Fibroblast of lung (primary cell): ENCODE measurements around the gene MST1R. TPM values are rescaled to one million over a fixed set of nuclear protein-coding genes. Genes with fewer than 3 reads are reported as not detected.

Experiments used
- DNase-seq, 2 donors: peaks; one replicate each; pipeline versions ENCODE4 v3.0.0 to v3.0.0-alpha.2; 2010; ENCODE audit warnings: low read depth in 2 of 2
- H2AFZ ChIP-seq: 2 replicates; pipeline ENCODE4 v1.5.1; 2012; ENCODE audit warnings: low read length, control low read depth, inconsistent platforms
- H3K27ac ChIP-seq: 2 replicates; pipeline ENCODE4 v1.5.1; 2011; ENCODE audit warnings: low read length, control low read depth; ENCODE audit not compliant: insufficient read depth
- H3K27me3 ChIP-seq: 2 replicates; pipeline ENCODE4 v1.5.1; 2011; ENCODE audit warnings: mild to moderate bottlenecking, low read length; ENCODE audit not compliant: control insufficient read depth, insufficient read depth
- H3K36me3 ChIP-seq: 2 replicates; pipeline ENCODE4 v1.5.1; 2011; ENCODE audit warnings: low read length; ENCODE audit not compliant: control insufficient read depth, insufficient read depth
- H3K4me1 ChIP-seq: 2 replicates; pipeline ENCODE4 v1.5.1; 2011; ENCODE audit warnings: low read length; ENCODE audit not compliant: control insufficient read depth, insufficient read depth; ENCODE audit errors: extremely low read depth
- H3K4me2 ChIP-seq: 2 replicates; pipeline ENCODE4 v1.5.1; 2011; ENCODE audit warnings: low read length, control low read depth; ENCODE audit not compliant: insufficient read depth; ENCODE audit errors: extremely low read depth
- H3K4me3 ChIP-seq, 4 experiments: fragments of 200-600 bp in 1 of 4; sonication (generic) in 1 of 4; replicated peaks in 1 of 4; 2 replicates each; pipeline ENCODE4 v1.5.1; 2011 to 2016; ENCODE audit warnings: low read length in 4 of 4, low read depth in 3 of 4, mild to moderate bottlenecking in 3 of 4, control low read depth in 2 of 4, inconsistent platforms in 1 of 4, mixed read lengths in 1 of 4; ENCODE audit not compliant: insufficient read depth in 1 of 4; ENCODE audit errors: control extremely low read depth in 1 of 4
- H3K79me2 ChIP-seq: 2 replicates; pipeline ENCODE4 v1.5.1; 2012; ENCODE audit warnings: mild to moderate bottlenecking, low read length, inconsistent platforms; ENCODE audit not compliant: control insufficient read depth, insufficient read depth
- H3K9ac ChIP-seq: 2 replicates; pipeline ENCODE4 v1.5.1; 2011; ENCODE audit warnings: mild to moderate bottlenecking, low read length, control low read depth; ENCODE audit not compliant: insufficient read depth
- H3K9me3 ChIP-seq: 2 replicates; pipeline ENCODE4 v1.5.1; 2012; ENCODE audit warnings: low read depth, low read length; ENCODE audit not compliant: control insufficient read depth, insufficient read depth
- H4K20me1 ChIP-seq: 2 replicates; pipeline ENCODE4 v1.5.1; 2011; ENCODE audit warnings: low read length; ENCODE audit not compliant: control insufficient read depth, insufficient read depth; ENCODE audit errors: extremely low read depth
- CTCF ChIP-seq, 2 donors: IDR thresholded peaks in 1 of 2; conservative IDR thresholded peaks in 1 of 2; 1 replicate in 1 of 2; 2 replicates in 1 of 2; pipeline ENCODE4 v1.5.1; 2011 to 2012; ENCODE audit warnings: low read length in 2 of 2, control low read depth in 1 of 2, inconsistent platforms in 1 of 2, low read depth in 1 of 2, mild to moderate bottlenecking in 1 of 2
- EZH2 ChIP-seq: IDR thresholded peaks from 2 replicates; pipeline ENCODE4 v1.5.1; 2012; ENCODE audit warnings: low read length, control low read depth, mild to moderate bottlenecking; ENCODE audit errors: missing control alignments
- polyA plus RNA-seq, 2 donors: library from polyadenylated mRNA; depleted of rRNA in 1 of 2; stranded (reverse) in 1 of 2; unstranded in 1 of 2; fragments of >200 nt; gene quantifications; 2 replicates each; pipeline ENCODE4 v1.2.1, GENCODE V29; 2011 to 2012; ENCODE audit warnings: missing spikeins in 1 of 2
- total RNA-seq: library from RNA; depleted of rRNA; stranded (reverse); fragments of >200 nt; gene quantifications from 2 replicates; pipeline ENCODE4 v1.2.1, GENCODE V29; 2014

The MST1R gene
- total and polyA plus RNA-seq, 2 donors (not counting 1 experiment from before 2014, with no cell fraction given), result 0.52 to 3.0 TPM

DNA sequence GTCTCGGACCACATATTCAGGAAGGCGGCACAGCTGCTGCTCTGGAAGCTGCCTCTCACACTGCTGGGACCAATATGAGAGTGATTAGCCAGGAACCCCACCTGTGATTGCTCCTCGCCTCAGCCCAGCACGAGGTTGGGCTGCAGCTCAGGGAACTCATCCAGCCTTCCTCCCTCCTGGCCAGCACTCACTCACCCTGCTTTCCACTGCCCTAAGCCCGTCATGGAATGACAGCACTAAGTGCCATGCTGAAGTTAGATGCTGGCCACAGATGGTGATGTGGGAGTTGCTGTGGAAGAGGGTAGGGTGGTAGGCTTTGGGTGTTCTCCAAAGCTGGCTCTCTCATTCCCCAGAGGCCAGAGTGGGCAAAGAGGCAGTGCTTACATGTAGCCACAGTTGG lies 7.3 kb downstream of the MST1R start:
- no peak for TF ChIP-seq CTCF (conservative IDR thresholded peaks at IDR 0.05 in 1 of 2, IDR thresholded peaks at IDR 0.05 in 1 of 2; ENCODE audit: low read depth in 1 of 2, low read length in 2 of 2)
- no peak for TF ChIP-seq EZH2
- Histone ChIP-seq H3K27me3 (no peaks in the 10 kb centered on the region), H3K4me3 (no peak overlapping the region), H4K20me1 (no peaks in the 10 kb centered on the region), H3K4me2 (no peak overlapping the region), H3K36me3 (no peaks in the 10 kb centered on the region), H2AFZ (no peak overlapping the region), H3K9me3 (no peaks in the 10 kb centered on the region), H3K27ac (no peak overlapping the region), H3K9ac (no peak overlapping the region), H3K79me2 (no peaks in the 10 kb centered on the region), H3K4me1 (peaks cover 5% of the 10 kb centered on the region)
- DNase-seq, result no peak

GRCh38 chr3:49895791-49896190 lies 7.9 kb downstream of the MST1R start:
- DNase-seq, result no peak
- Histone ChIP-seq H3K4me1 (peaks cover under 1% of the 10 kb centered on the region), H2AFZ (no peak overlapping the region), H3K27ac (no peak overlapping the region), H3K27me3 (no peaks in the 10 kb centered on the region), H4K20me1 (no peaks in the 10 kb centered on the region), H3K4me3 (no peak overlapping the region), H3K36me3 (no peaks in the 10 kb centered on the region), H3K79me2 (no peaks in the 10 kb centered on the region), H3K9ac (no peak overlapping the region), H3K9me3 (no peaks in the 10 kb centered on the region), H3K4me2 (no peak overlapping the region)
- no peak for TF ChIP-seq CTCF (conservative IDR thresholded peaks at IDR 0.05 in 1 of 2, IDR thresholded peaks at IDR 0.05 in 1 of 2; ENCODE audit: low read depth in 1 of 2, low read length in 2 of 2)
- TF ChIP-seq EZH2, result no peak

DNA sequence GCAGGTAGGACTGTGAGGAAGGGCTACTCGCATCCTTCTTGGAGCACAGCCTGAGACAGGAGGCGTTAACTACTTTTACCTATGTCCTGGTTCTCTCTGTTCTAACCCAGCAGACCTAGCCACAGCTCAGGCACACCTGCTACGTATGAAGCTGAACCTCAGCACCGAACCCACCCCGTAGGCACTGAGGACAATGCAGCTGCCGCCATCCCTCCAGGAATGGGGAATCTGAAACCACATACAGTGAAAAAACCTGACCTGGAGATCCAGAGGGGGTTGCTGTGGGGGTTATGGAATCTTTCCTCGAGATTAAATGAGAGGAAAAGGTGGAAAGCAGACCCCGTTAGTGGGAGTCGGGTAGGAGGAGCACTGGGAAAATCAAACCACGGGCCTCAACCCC lies 14.4 kb downstream of the MST1R start:
- H3K27me3 ChIP-seq, result no peaks in the 10 kb centered on the region
- no peak overlapping the region for H3K4me3 ChIP-seq
- H3K9me3 ChIP-seq, result no peaks in the 10 kb centered on the region
- TF ChIP-seq CTCF (conservative IDR thresholded peaks at IDR 0.05 in 1 of 2, IDR thresholded peaks at IDR 0.05 in 1 of 2; ENCODE audit: low read depth in 1 of 2, low read length in 2 of 2) (no peak), EZH2 (no peak)
- no peak overlapping the region for H2AFZ ChIP-seq
- H3K9ac ChIP-seq, result no peak overlapping the region
- no peak overlapping the region for H3K27ac ChIP-seq
- no peaks in the 10 kb centered on the region for H3K36me3 ChIP-seq
- no peaks in the 10 kb centered on the region for H4K20me1 ChIP-seq
- no peak for DNase-seq
- no peaks in the 10 kb centered on the region for H3K79me2 ChIP-seq
- no peaks in the 10 kb centered on the region for H3K4me1 ChIP-seq
- H3K4me2 ChIP-seq, result no peak overlapping the region
